ENCODE results near the gene FOXO1.
A peak's percentile ranks its signal among the peaks of the same experiment; 100 is the strongest.

The FOXO1 gene

GRCh38 chr13:40605573-40605972, 60.9 kb downstream of the FOXO1 start:
- DNase-seq (ENCODE audit: low read depth) = no peak

GRCh38 chr13:40604135-40604534, 62.3 kb downstream of the FOXO1 start:
- no peak for DNase-seq (ENCODE audit: low read depth)

GRCh38 chr13:40600149-40600751, 66.2 kb downstream of the FOXO1 start:
- peak; percentile 20 for DNase-seq (ENCODE audit: low read depth)

- no peak for DNase-seq (ENCODE audit: low read depth)
These were observed 66.7 kb downstream of the FOXO1 start for GRCh38 chr13:40599747-40600146.

- no peak for DNase-seq (ENCODE audit: low read depth)
These were observed 67.3 kb downstream of the FOXO1 start for GRCh38 chr13:40599124-40599523.

- no peak for DNase-seq (ENCODE audit: low read depth)
These were observed 67.9 kb downstream of the FOXO1 start for GRCh38 chr13:40598569-40598968.

- no peak for DNase-seq (ENCODE audit: low read depth)
These were observed 68.6 kb downstream of the FOXO1 start for GRCh38 chr13:40597735-40598365.

- DNase-seq (ENCODE audit: low read depth) = no peak
These were observed 70.0 kb downstream of the FOXO1 start for GRCh38 chr13:40596484-40596883.

GRCh38 chr13:40595693-40596092, 70.7 kb downstream of the FOXO1 start:
- no peak for DNase-seq (ENCODE audit: low read depth)

GRCh38 chr13:40592035-40592434, 74.4 kb downstream of the FOXO1 start:
- DNase-seq (ENCODE audit: low read depth) = no peak

- DNase-seq (ENCODE audit: low read depth) = no peak
These were observed 75.3 kb downstream of the FOXO1 start for GRCh38 chr13:40591091-40591490.

- DNase-seq (ENCODE audit: low read depth) = no peak
These were observed 76.2 kb downstream of the FOXO1 start for GRCh38 chr13:40590112-40590862.

GRCh38 chr13:40589285-40590109, 76.9 kb downstream of the FOXO1 start:
- DNase-seq (ENCODE audit: low read depth) = no peak

GRCh38 chr13:40588101-40588500, 78.3 kb downstream of the FOXO1 start:
- no peak for DNase-seq (ENCODE audit: low read depth)

- no peak for DNase-seq (ENCODE audit: low read depth)
These were observed 79.4 kb downstream of the FOXO1 start for GRCh38 chr13:40586886-40587565.

- DNase-seq (ENCODE audit: low read depth) = no peak
These were observed 80.5 kb downstream of the FOXO1 start for GRCh38 chr13:40585911-40586471.

- DNase-seq (ENCODE audit: low read depth) = no peak
These were observed 82.7 kb downstream of the FOXO1 start for GRCh38 chr13:40583738-40584137.

- DNase-seq (ENCODE audit: low read depth) = no peak
These were observed 83.9 kb downstream of the FOXO1 start for GRCh38 chr13:40582531-40582930.

GRCh38 chr13:40581277-40581579, 85.2 kb downstream of the FOXO1 start:
- no peak for DNase-seq (ENCODE audit: low read depth)

- DNase-seq (ENCODE audit: low read depth) = no peak
These were observed 85.7 kb downstream of the FOXO1 start for GRCh38 chr13:40580566-40581276.

GRCh38 chr13:40579535-40579934, 86.9 kb downstream of the FOXO1 start:
- no peak for DNase-seq (ENCODE audit: low read depth)
